Calu3 (cell line): ENCODE results near the gene ATP5MC3. TPM values are rescaled to one million over a fixed set of nuclear protein-coding genes. Genes with fewer than 3 reads are reported as not detected.

Experiments
- BruUV-seq: library from RNA; stranded (reverse); fragments of 400-500 nt; replicated peaks from 2 replicates; lab custom pipeline; 2021; lab: Mats Ljungman, UMichigan
- CTCF ChIA-PET: fragments of 300-600 bp; sonication (Branson Sonifier 250); formaldehyde crosslinking; loops from one replicate; lab custom pipeline; 2022; ENCODE audit warnings: antibody characterized with exemption; lab: Charles Lee
- DNase-seq: peaks from one replicate; pipeline ENCODE4 v3.0.0; 2022
- H3K27ac Mint-ChIP-seq: one replicate; pipeline ENCODE4 v1.8.0; 2022; ENCODE audit warnings: mixed read lengths; ENCODE audit not compliant: unreplicated experiment
- H3K27me3 Mint-ChIP-seq: one replicate; pipeline ENCODE4 v1.8.0; 2022; ENCODE audit warnings: mixed read lengths; ENCODE audit not compliant: unreplicated experiment
- H3K36me3 Mint-ChIP-seq: one replicate; pipeline ENCODE4 v1.8.0; 2022; ENCODE audit warnings: mild to moderate bottlenecking, moderate library complexity, mixed read lengths; ENCODE audit not compliant: insufficient read depth, unreplicated experiment
- H3K4me1 Mint-ChIP-seq: one replicate; pipeline ENCODE4 v1.8.0; 2022; ENCODE audit warnings: mild to moderate bottlenecking, low read depth, mixed read lengths; ENCODE audit not compliant: unreplicated experiment
- H3K4me3 Mint-ChIP-seq: one replicate; pipeline ENCODE4 v1.8.0; 2022; ENCODE audit warnings: mild to moderate bottlenecking, low read depth, moderate library complexity, mixed read lengths; ENCODE audit not compliant: unreplicated experiment
- H3K9me3 Mint-ChIP-seq: one replicate; pipeline ENCODE4 v1.8.0; 2022; ENCODE audit warnings: low read depth, mixed read lengths; ENCODE audit not compliant: unreplicated experiment
- CTCF ChIP-seq: fragments of 200-600 bp; IDR thresholded peaks from one replicate; pipeline ENCODE4 v1.8.0; 2022; ENCODE audit warnings: antibody characterized with exemption; ENCODE audit not compliant: unreplicated experiment
- intact Hi-C: fragments of 100-400 bp; cut with micrococcal nuclease; formaldehyde crosslinking; loops from one replicate; pipeline ENCODE4 v1.10.0; 2022; ENCODE audit not compliant: unreplicated experiment
- total RNA-seq: library from RNA; stranded (reverse); gene quantifications from 2 replicates; pipeline ENCODE4 v1.2.3, GENCODE V29; 2022

The ATP5MC3 gene
- total RNA-seq, 1 experiment from 2014 or later: 225 TPM

GRCh38 chr2:175136334-175137215 lies 44.9 kb downstream of the ATP5MC3 start:
- intact Hi-C loops: no loop called here
- no TSS peak for BruUV-seq
- Mint-ChIP-seq H3K27ac (no peak overlapping the region), H3K9me3 (no peaks in the 10 kb centered on the region), H3K36me3 (peaks cover 32% of the 10 kb centered on the region), H3K4me3 (no peak overlapping the region), H3K27me3 (no peaks in the 10 kb centered on the region), H3K4me1 (no peaks in the 10 kb centered on the region)
- DNase-seq: no peak
- TF ChIP-seq CTCF: no peak
- CTCF ChIA-PET: no interaction called here

GRCh38 chr2:175135862-175136261 lies 45.6 kb downstream of the ATP5MC3 start:
- no peak for TF ChIP-seq CTCF
- BruUV-seq: no TSS peak
- no peak overlapping the region for H3K4me3 Mint-ChIP-seq
- intact Hi-C loops: no loop called here
- H3K9me3 Mint-ChIP-seq: no peaks in the 10 kb centered on the region
- DNase-seq: no peak
- no peak overlapping the region for H3K27ac Mint-ChIP-seq
- peaks cover 25% of the 10 kb centered on the region for H3K36me3 Mint-ChIP-seq
- CTCF ChIA-PET: interaction anchor here (0.7 kb wide), 1 partner anchor 33 kb away, joined by 5 read pairs; no protein-coding TSS in a partner anchor
- H3K27me3 Mint-ChIP-seq: no peaks in the 10 kb centered on the region
- H3K4me1 Mint-ChIP-seq: no peaks in the 10 kb centered on the region

GRCh38 chr2:175135177-175135576 lies 46.3 kb downstream of the ATP5MC3 start:
- Mint-ChIP-seq H3K4me3 (no peak overlapping the region), H3K9me3 (no peaks in the 10 kb centered on the region), H3K4me1 (no peaks in the 10 kb centered on the region), H3K27ac (no peak overlapping the region), H3K36me3 (peaks cover 25% of the 10 kb centered on the region), H3K27me3 (no peaks in the 10 kb centered on the region)
- BruUV-seq: no TSS peak
- DNase-seq: no peak
- TF ChIP-seq CTCF: no peak
- intact Hi-C loops: no loop called here
- CTCF ChIA-PET: interaction anchor here (0.7 kb wide), 1 partner anchor 33 kb away, joined by 5 read pairs; no protein-coding TSS in a partner anchor

GRCh38 chr2:175131252-175131651 lies 50.3 kb downstream of the ATP5MC3 start:
- no peaks in the 10 kb centered on the region for H3K27me3 Mint-ChIP-seq
- intact Hi-C loops: no loop called here
- no TSS peak for BruUV-seq
- no peak for DNase-seq
- no peak overlapping the region for H3K27ac Mint-ChIP-seq
- peaks cover 41% of the 10 kb centered on the region for H3K36me3 Mint-ChIP-seq
- H3K4me1 Mint-ChIP-seq: no peaks in the 10 kb centered on the region
- TF ChIP-seq CTCF: no peak
- CTCF ChIA-PET: no interaction called here
- H3K9me3 Mint-ChIP-seq: no peaks in the 10 kb centered on the region
- H3K4me3 Mint-ChIP-seq: no peak overlapping the region
